ENCODE measurements around the gene PARP1.

PARP1 gene

GRCh38 chr1:226363801-226364513, 43.9 kb downstream of the PARP1 start:
- Histone ChIP-seq H3K4me3 (ENCODE audit: low read depth in 1 of 2, low read length in 1 of 2) (no peak overlapping the region), H3K9me3 (no peaks in the 10 kb centered on the region), H3K27ac (no peak overlapping the region), H3K27me3 (no peaks in the 10 kb centered on the region), H3K36me3 (peaks cover 94% of the 10 kb centered on the region), H3K4me1 (ENCODE audit: control insufficient read depth in 1 of 2, insufficient read depth in 1 of 2, low read depth in 1 of 2, low read length in 1 of 2) (no peaks in the 10 kb centered on the region)
- no peak for TF ChIP-seq CTCF (IDR thresholded peaks at IDR 0.05)

- H3K4me1 ChIP-seq (ENCODE audit: control insufficient read depth in 1 of 2, insufficient read depth in 1 of 2, low read depth in 1 of 2, low read length in 1 of 2) = no peaks in the 10 kb centered on the region
- H3K4me3 ChIP-seq (ENCODE audit: low read depth in 1 of 2, low read length in 1 of 2) = no peak overlapping the region
- H3K9me3 ChIP-seq = no peaks in the 10 kb centered on the region
- TF ChIP-seq CTCF (IDR thresholded peaks at IDR 0.05) = no peak
- peaks cover 90% of the 10 kb centered on the region for H3K36me3 ChIP-seq
- no peak overlapping the region for H3K27ac ChIP-seq
- H3K27me3 ChIP-seq = no peaks in the 10 kb centered on the region
Observed at GRCh38 chr1:226362891-226363447, 44.9 kb downstream of the PARP1 start.

- H3K4me1 ChIP-seq (ENCODE audit: control insufficient read depth in 1 of 2, insufficient read depth in 1 of 2, low read depth in 1 of 2, low read length in 1 of 2) = no peaks in the 10 kb centered on the region
- no peaks in the 10 kb centered on the region for H3K27me3 ChIP-seq
- no peaks in the 10 kb centered on the region for H3K9me3 ChIP-seq
- H3K4me3 ChIP-seq (ENCODE audit: low read depth in 1 of 2, low read length in 1 of 2) = no peak overlapping the region
- TF ChIP-seq CTCF (IDR thresholded peaks at IDR 0.05) = no peak
- H3K27ac ChIP-seq = no peak overlapping the region
- peaks cover 88% of the 10 kb centered on the region for H3K36me3 ChIP-seq
Observed at GRCh38 chr1:226362361-226362760, 45.5 kb downstream of the PARP1 start.

- Histone ChIP-seq H3K27me3 (no peaks in the 10 kb centered on the region), H3K4me1 (ENCODE audit: control insufficient read depth in 1 of 2, insufficient read depth in 1 of 2, low read depth in 1 of 2, low read length in 1 of 2) (no peaks in the 10 kb centered on the region), H3K4me3 (ENCODE audit: low read depth in 1 of 2, low read length in 1 of 2) (no peak overlapping the region), H3K36me3 (peaks cover 73% of the 10 kb centered on the region), H3K9me3 (no peaks in the 10 kb centered on the region), H3K27ac (no peak overlapping the region)
- no peak for TF ChIP-seq CTCF (IDR thresholded peaks at IDR 0.05)
Observed at GRCh38 chr1:226360106-226360746, 47.7 kb downstream of the PARP1 start.

GRCh38 chr1:226357416-226357815, 50.5 kb downstream of the PARP1 start:
- no peak overlapping the region for H3K27ac ChIP-seq
- no peaks in the 10 kb centered on the region for H3K4me1 ChIP-seq (ENCODE audit: control insufficient read depth in 1 of 2, insufficient read depth in 1 of 2, low read depth in 1 of 2, low read length in 1 of 2)
- no peaks in the 10 kb centered on the region for H3K27me3 ChIP-seq
- no peak overlapping the region for H3K4me3 ChIP-seq (ENCODE audit: low read depth in 1 of 2, low read length in 1 of 2)
- no peaks in the 10 kb centered on the region for H3K9me3 ChIP-seq
- H3K36me3 ChIP-seq = peaks cover 45% of the 10 kb centered on the region
- no peak for TF ChIP-seq CTCF (IDR thresholded peaks at IDR 0.05)

Data from neutrophil (primary cell).